Prostate gland (tissue), 2 donors: ENCODE data around the gene GLTP. TPM values are rescaled to one million over a fixed set of nuclear protein-coding genes. Genes with fewer than 3 reads are reported as not detected.
"Not testable (repeated sequence)": the region's sequence is repeated elsewhere in the genome, so short reads cannot be mapped to it uniquely, and the experiment has no call there.

ENCODE experiments used
- DNase-seq: peaks from one replicate; pipeline ENCODE4 v3.0.0-alpha.2; 2019; ENCODE audit warnings: low spot score
- H3K27ac ChIP-seq, 2 donors: fragments of 200-600 bp; sonication (generic); 2 replicates each; pipeline ENCODE4 v1.5.1; 2017 to 2019
- H3K27me3 ChIP-seq: fragments of 200-600 bp; sonication (generic); replicated peaks from 2 replicates; pipeline ENCODE4 v1.5.1; 2019; ENCODE audit not compliant: insufficient read depth
- H3K36me3 ChIP-seq, 2 donors: fragments of 200-600 bp; sonication (generic); 1 replicate in 1 of 2; 2 replicates in 1 of 2; pipeline versions ENCODE4 v1.5.1 to v1.8.1; 2017 to 2019
- H3K4me1 ChIP-seq: fragments of 200-600 bp; sonication (generic); replicated peaks from 2 replicates; pipeline ENCODE4 v1.5.1; 2019
- H3K4me3 ChIP-seq, 2 donors: fragments of 200-600 bp; sonication (generic); 2 replicates each; pipeline ENCODE4 v1.5.1; 2017 to 2019
- H3K9me3 ChIP-seq: fragments of 200-600 bp; sonication (generic); 2 replicates; pipeline ENCODE4 v1.5.1; 2017
- POLR2A ChIP-seq: fragments of 450-650 bp; IDR thresholded peaks from one replicate; pipeline ENCODE4 v1.6.1; 2016; ENCODE audit warnings: antibody characterized with exemption, mild to moderate bottlenecking
- POLR2AphosphoS5 ChIP-seq: sonication (generic); formaldehyde crosslinking; IDR thresholded peaks from one replicate; pipeline ENCODE4 v1.6.1; 2017; ENCODE audit warnings: antibody characterized with exemption
- WGBS: methylation state at CpG from one replicate; pipeline ENCODE4 v1.1.5; 2018; 5-methylcytosine and 5-hydroxymethylcytosine counted together
- intact Hi-C: fragments of 100-400 bp; cut with DNase I; formaldehyde crosslinking; loops from one replicate; pipeline ENCODE4 v1.14.2; 2022
- total RNA-seq, 2 donors: library from RNA; depleted of rRNA; stranded (reverse); fragments of >200 nt; gene quantifications; one replicate each; pipeline ENCODE4 v1.1.0, GENCODE V29; 2016
- TF ChIP-seq, protein P1 (sequence below), 4 experiments: fragments of 200-600 bp in 2 of 4; fragments of 450-650 bp in 2 of 4; sonication (generic) in 2 of 4; IDR thresholded peaks; 1 replicate in 3 of 4; 2 replicates in 1 of 4; pipeline ENCODE4 v1.5.1; 2016 to 2019; ENCODE audit warnings: antibody characterized with exemption in 4 of 4, mild to moderate bottlenecking in 2 of 4, moderate library complexity in 2 of 4

GLTP gene
- total RNA-seq, 2 donors from 2014 or later: 67.2 to 87.1 TPM

- intact Hi-C loops: no loop called here
- Histone ChIP-seq H3K27me3 (no peaks in the 10 kb centered on the region), H3K4me1 (peaks cover 3% of the 10 kb centered on the region), H3K36me3 (no peaks in the 10 kb centered on the region), H3K9me3 (no peaks in the 10 kb centered on the region), H3K27ac (no peak overlapping the region), H3K4me3 (no peak overlapping the region)
- 77% methylated on average over 17 of the region's 17 CpGs for WGBS
- DNase-seq: no peak
- no peak for TF ChIP-seq POLR2AphosphoS5
Measured at GRCh38 chr12:109861689-109862314, 18.5 kb downstream of the GLTP start.

DNA sequence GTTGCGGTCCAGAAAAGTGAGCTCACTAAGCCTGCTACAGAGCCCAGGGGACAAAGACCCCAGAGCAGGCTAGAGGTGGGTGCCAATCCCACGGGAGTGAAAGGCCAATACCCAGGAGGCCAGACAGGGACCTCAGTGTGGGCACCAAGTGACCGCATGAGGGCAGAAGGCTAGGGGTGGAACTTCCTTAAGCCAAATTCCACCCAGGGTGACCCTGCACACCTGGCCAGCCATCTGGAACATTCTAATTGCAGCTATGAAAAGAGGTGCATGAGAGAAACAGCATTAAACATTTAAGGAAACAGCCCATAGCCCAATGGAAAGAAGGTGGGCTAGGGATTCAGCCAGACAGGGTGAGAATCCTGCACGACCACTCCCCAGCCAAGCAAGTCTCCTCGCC lies 19.4 kb downstream of the GLTP start:
- no peak overlapping the region for H3K4me3 ChIP-seq
- WGBS: 95% methylated on average over 5 of the region's 5 CpGs
- H3K36me3 ChIP-seq: peaks cover 0 to 2% of the 10 kb centered on the region in 2 donors
- DNase-seq: no peak
- no peaks in the 10 kb centered on the region for H3K27me3 ChIP-seq
- intact Hi-C loops: no loop called here
- peaks cover 3% of the 10 kb centered on the region for H3K4me1 ChIP-seq
- H3K9me3 ChIP-seq: no peaks in the 10 kb centered on the region
- H3K27ac ChIP-seq: no peak overlapping the region
- no peak for TF ChIP-seq POLR2A
- TF ChIP-seq, protein P1, sequence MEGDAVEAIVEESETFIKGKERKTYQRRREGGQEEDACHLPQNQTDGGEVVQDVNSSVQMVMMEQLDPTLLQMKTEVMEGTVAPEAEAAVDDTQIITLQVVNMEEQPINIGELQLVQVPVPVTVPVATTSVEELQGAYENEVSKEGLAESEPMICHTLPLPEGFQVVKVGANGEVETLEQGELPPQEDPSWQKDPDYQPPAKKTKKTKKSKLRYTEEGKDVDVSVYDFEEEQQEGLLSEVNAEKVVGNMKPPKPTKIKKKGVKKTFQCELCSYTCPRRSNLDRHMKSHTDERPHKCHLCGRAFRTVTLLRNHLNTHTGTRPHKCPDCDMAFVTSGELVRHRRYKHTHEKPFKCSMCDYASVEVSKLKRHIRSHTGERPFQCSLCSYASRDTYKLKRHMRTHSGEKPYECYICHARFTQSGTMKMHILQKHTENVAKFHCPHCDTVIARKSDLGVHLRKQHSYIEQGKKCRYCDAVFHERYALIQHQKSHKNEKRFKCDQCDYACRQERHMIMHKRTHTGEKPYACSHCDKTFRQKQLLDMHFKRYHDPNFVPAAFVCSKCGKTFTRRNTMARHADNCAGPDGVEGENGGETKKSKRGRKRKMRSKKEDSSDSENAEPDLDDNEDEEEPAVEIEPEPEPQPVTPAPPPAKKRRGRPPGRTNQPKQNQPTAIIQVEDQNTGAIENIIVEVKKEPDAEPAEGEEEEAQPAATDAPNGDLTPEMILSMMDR (IDR thresholded peaks at IDR 0.05): no peak
- no peak for TF ChIP-seq POLR2AphosphoS5

GRCh38 chr12:109858764-109859163 lies 21.6 kb downstream of the GLTP start:
- intact Hi-C loops: no loop called here
- no peaks in the 10 kb centered on the region for H3K9me3 ChIP-seq
- H3K27me3 ChIP-seq: no peaks in the 10 kb centered on the region
- H3K27ac ChIP-seq: no peak overlapping the region
- peaks cover 0 to 3% of the 10 kb centered on the region in 2 donors for H3K36me3 ChIP-seq
- WGBS: 87% methylated on average over 5 of the region's 5 CpGs
- no peak for DNase-seq
- TF ChIP-seq POLR2AphosphoS5 (no peak), POLR2A (no peak)
- TF ChIP-seq, protein P1 (IDR thresholded peaks at IDR 0.05): no peak
- H3K4me1 ChIP-seq: no peaks in the 10 kb centered on the region
- H3K4me3 ChIP-seq: no peak overlapping the region

- Histone ChIP-seq H3K9me3 (no peaks in the 10 kb centered on the region), H3K4me3 (no peak overlapping the region), H3K27me3 (no peaks in the 10 kb centered on the region), H3K4me1 (no peaks in the 10 kb centered on the region), H3K27ac (no peak overlapping the region), H3K36me3 (peaks cover 0 to 3% of the 10 kb centered on the region in 2 donors)
- TF ChIP-seq POLR2AphosphoS5 (no peak), POLR2A (no peak)
- TF ChIP-seq, protein P1 (IDR thresholded peaks at IDR 0.05): no peak
- 88% methylated on average over 5 of the region's 6 CpGs for WGBS
- DNase-seq: no peak
- intact Hi-C loops: no loop called here
Measured at GRCh38 chr12:109857715-109858114, 22.6 kb downstream of the GLTP start.

DNA sequence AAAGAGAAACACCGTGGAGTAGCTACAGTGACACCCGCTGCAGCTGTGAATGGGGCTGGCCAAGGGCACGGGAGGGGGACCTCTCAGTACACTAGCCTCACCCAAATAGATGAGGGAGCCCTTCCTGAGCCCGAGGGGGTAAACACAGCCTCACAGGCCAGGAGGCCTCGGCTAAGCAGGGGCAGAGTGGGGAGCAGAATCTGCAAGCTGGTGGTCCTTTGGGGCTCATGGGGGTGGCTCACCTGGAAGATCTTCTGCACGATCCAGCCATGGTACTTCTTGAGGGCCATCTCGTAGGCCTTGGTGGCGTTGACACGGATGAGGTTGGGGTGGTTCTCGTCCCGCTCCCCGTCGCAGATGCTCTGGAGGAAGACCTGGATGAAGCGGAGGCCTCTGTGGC lies 25.0 kb downstream of the GLTP start:
- Histone ChIP-seq H3K27me3 (no peaks in the 10 kb centered on the region), H3K4me3 (no peak overlapping the region), H3K4me1 (no peaks in the 10 kb centered on the region), H3K36me3 (peaks cover 0 to 3% of the 10 kb centered on the region in 2 donors), H3K9me3 (no peaks in the 10 kb centered on the region), H3K27ac (no peak overlapping the region)
- TF ChIP-seq, protein P1 (IDR thresholded peaks at IDR 0.05): no peak
- TF ChIP-seq POLR2AphosphoS5 (no peak), POLR2A (no peak)
- WGBS: 90% methylated on average over 14 of the region's 14 CpGs
- DNase-seq: no peak
- intact Hi-C loops: no loop called here

DNA sequence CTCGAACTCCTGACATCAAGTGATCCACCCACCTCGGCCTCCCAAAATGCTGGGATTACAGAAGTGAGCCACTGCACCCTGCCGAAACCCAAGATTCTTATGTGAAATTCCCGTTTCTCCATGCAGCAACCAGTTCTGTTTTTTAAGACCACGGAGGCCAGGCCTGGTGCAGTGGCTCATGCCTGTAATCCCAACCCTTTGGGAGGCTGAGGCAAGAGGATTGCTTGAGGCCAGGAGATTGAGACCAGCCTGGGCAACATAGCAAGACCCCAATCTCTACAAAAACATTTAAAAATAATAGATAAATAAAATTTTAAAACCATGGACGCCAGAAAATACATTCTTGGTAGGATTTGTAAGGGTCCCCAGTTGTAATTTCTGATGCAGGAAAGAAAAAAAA lies 29.8 kb downstream of the GLTP start:
- H3K27me3 ChIP-seq, H3K27ac ChIP-seq, H3K4me3 ChIP-seq, H3K36me3 ChIP-seq, DNase-seq, H3K9me3 ChIP-seq, H3K4me1 ChIP-seq, intact Hi-C loops: not testable (repeated sequence)
- WGBS: 88% methylated on average over 6 of the region's 6 CpGs
